Uterus (tissue), 2 donors: ENCODE data around the gene CTSF.

Experiments used
- CTCF ChIP-seq, 4 experiments: fragments of 200-600 bp in 2 of 4; fragments of 450-650 bp in 2 of 4; sonication (generic) in 2 of 4; IDR thresholded peaks; one replicate each; pipeline ENCODE4 v1.5.1; 2016 to 2019; ENCODE audit warnings: antibody characterized with exemption in 4 of 4, mild to moderate bottlenecking in 2 of 4, moderate library complexity in 1 of 4
- POLR2A ChIP-seq, 2 donors: fragments of 450-650 bp; IDR thresholded peaks; one replicate each; pipeline ENCODE4 v1.6.1; 2016; ENCODE audit warnings: antibody characterized with exemption in 2 of 2, mild to moderate bottlenecking in 1 of 2, moderate library complexity in 1 of 2

GRCh38 chr11:66550887-66551286 lies 17.5 kb downstream of the CTSF start:
- TF ChIP-seq CTCF (IDR thresholded peaks at IDR 0.05) = no peak
- TF ChIP-seq POLR2A (IDR thresholded peaks at IDR 0.05) = no peak
